Activated B cell treated with CpG ODN at 0.5 μM for 24 hours (primary cell): ENCODE results near the gene SLC39A13. TPM values are rescaled to one million over a fixed set of nuclear protein-coding genes. Genes with fewer than 3 reads are reported as not detected.

Source experiments
- ATAC-seq: fragments of 200-7000 bp; cut with Tn5 transposase; one replicate; pipeline ENCODE4 v1.10.0; 2021; ENCODE audit warnings: low read depth, mild to moderate bottlenecking, moderate library complexity
- CTCF ChIA-PET: fragments of 350-600 bp; sonication (Branson Sonifier 250); formaldehyde crosslinking; loops from one replicate; lab custom pipeline; 2021; ENCODE audit warnings: antibody characterized with exemption; lab: Charles Lee
- POLR2A ChIA-PET: fragments of 350-600 bp; sonication (Branson Sonifier 250); formaldehyde crosslinking; loops from one replicate; lab custom pipeline; 2021; ENCODE audit warnings: antibody characterized with exemption; lab: Charles Lee
- DNase-seq: peaks from one replicate; pipeline ENCODE4 v3.0.0; 2022
- H3K27ac Mint-ChIP-seq: one replicate; pipeline ENCODE4 v1.8.0; 2020; ENCODE audit warnings: mixed read lengths
- H3K27me3 Mint-ChIP-seq: one replicate; pipeline ENCODE4 v1.8.0; 2021; ENCODE audit warnings: mixed read lengths
- H3K36me3 Mint-ChIP-seq: one replicate; pipeline ENCODE4 v1.8.0; 2021; ENCODE audit warnings: low read depth, mixed read lengths
- H3K4me1 Mint-ChIP-seq: one replicate; pipeline ENCODE4 v1.8.0; 2021; ENCODE audit warnings: mixed read lengths
- H3K4me3 Mint-ChIP-seq: one replicate; pipeline ENCODE4 v1.8.0; 2020; ENCODE audit warnings: mild to moderate bottlenecking, mixed read lengths
- H3K9me3 Mint-ChIP-seq: one replicate; pipeline ENCODE4 v1.8.0; 2020; ENCODE audit warnings: mixed read lengths
- CTCF ChIP-seq: fragments of 200-600 bp; IDR thresholded peaks from one replicate; pipeline ENCODE4 v1.8.0; 2022; ENCODE audit warnings: antibody characterized with exemption, mild to moderate bottlenecking
- intact Hi-C: fragments of 100-400 bp; cut with micrococcal nuclease; formaldehyde crosslinking; loops from one replicate; pipeline ENCODE4 v1.15.1; 2024
- total RNA-seq: library from RNA; stranded (reverse); gene quantifications from 2 replicates; pipeline ENCODE4 v1.2.3, GENCODE V29; 2022

SLC39A13 gene
- total RNA-seq, 1 donor from 2014 or later: 27.5 TPM

GRCh38 chr11:47398011-47398410 is 10.4 kb upstream of the SLC39A13 start:
- DNase-seq (no peak), ATAC-seq (no peak)
- H3K36me3 Mint-ChIP-seq: no peaks in the 10 kb centered on the region
- peak overlapping the region; percentile 53 for H3K27ac Mint-ChIP-seq
- no peak for TF ChIP-seq CTCF
- ChIA-PET POLR2A (interaction anchor here (3.2 to 7.6 kb wide), 2 partner anchors 10 to 20 kb away, joined by 27 to 106 read pairs; partner anchors contain the start of genes SLC39A13 and SPI1), CTCF (interaction anchor here (1.7 kb wide), 1 partner anchor 24 kb away, joined by 3 read pairs; no protein-coding TSS in a partner anchor)
- intact Hi-C loops: no loop called here
- H3K4me3 Mint-ChIP-seq: no peak overlapping the region
- H3K27me3 Mint-ChIP-seq: no peaks in the 10 kb centered on the region
- H3K4me1 Mint-ChIP-seq: peaks cover 66% of the 10 kb centered on the region
- H3K9me3 Mint-ChIP-seq: no peaks in the 10 kb centered on the region

GRCh38 chr11:47398551-47398950 is 9.8 kb upstream of the SLC39A13 start:
- intact Hi-C loops: no loop called here
- Mint-ChIP-seq H3K27ac (peak overlapping the region; percentile 53), H3K9me3 (no peaks in the 10 kb centered on the region), H3K27me3 (no peaks in the 10 kb centered on the region), H3K4me3 (peak overlapping the region; percentile 15), H3K36me3 (no peaks in the 10 kb centered on the region), H3K4me1 (peaks cover 61% of the 10 kb centered on the region)
- DNase-seq: no peak
- POLR2A ChIA-PET: interaction anchor here (0.7 to 7.6 kb wide), 5 partner anchors 10 to 184 kb away, joined by 5 to 106 read pairs (median 21); partner anchors contain the start of genes DDB2, SLC39A13 and SPI1
- TF ChIP-seq CTCF: no peak
- CTCF ChIA-PET: interaction anchor here (1.3 to 3.0 kb wide), 3 partner anchors 13 to 25 kb away, joined by 6 to 24 read pairs (median 8); partner anchors contain the start of gene SPI1
- ATAC-seq: no peak

GRCh38 chr11:47399860-47400767 is 8.3 kb upstream of the SLC39A13 start:
- no peak for TF ChIP-seq CTCF

GRCh38 chr11:47400768-47401279 is 7.6 kb upstream of the SLC39A13 start:
- Mint-ChIP-seq H3K9me3 (no peaks in the 10 kb centered on the region), H3K27ac (peak overlapping the region; percentile 95), H3K4me3 (peak overlapping the region; percentile 88), H3K27me3 (no peaks in the 10 kb centered on the region), H3K36me3 (no peaks in the 10 kb centered on the region), H3K4me1 (peaks cover 40% of the 10 kb centered on the region)
- POLR2A ChIA-PET: interaction anchor here (0.6 to 7.6 kb wide), 13 partner anchors 7 to 186 kb away, joined by 3 to 106 read pairs (median 4); partner anchors contain the start of genes ACP2, DDB2, PSMC3 and SLC39A13
- no peak for TF ChIP-seq CTCF
- CTCF ChIA-PET: interaction anchor here (3.0 kb wide), 1 partner anchor 27 kb away, joined by 24 read pairs; no protein-coding TSS in a partner anchor
- ATAC-seq (peak; percentile 65), DNase-seq (no peak)
- intact Hi-C loops: loop anchor here (1.0 to 10.0 kb wide), 8 partner anchors 7 to 696 kb away; partner anchors contain the start of genes ARHGAP1, PSMC3, SLC39A13 and SPI1

More at GRCh38 chr11:47399860-47400767, 8.3 kb upstream of the SLC39A13 start:
- Mint-ChIP-seq H3K4me1 (peaks cover 47% of the 10 kb centered on the region), H3K27me3 (no peaks in the 10 kb centered on the region), H3K27ac (peak overlapping the region; percentile 95), H3K4me3 (peak overlapping the region; percentile 88), H3K9me3 (no peaks in the 10 kb centered on the region), H3K36me3 (no peaks in the 10 kb centered on the region)
- ATAC-seq (peak; percentile 79), DNase-seq (peak; percentile 56)
- ChIA-PET POLR2A (interaction anchor here (0.6 to 7.6 kb wide), 17 partner anchors 8 to 185 kb away, joined by 3 to 106 read pairs (median 4); partner anchors contain the start of genes ACP2, DDB2, KBTBD4 and PSMC3), CTCF (interaction anchor here (1.1 to 3.0 kb wide), 4 partner anchors 10 to 26 kb away, joined by 5 to 24 read pairs (median 7); partner anchors contain the start of gene SPI1)
- intact Hi-C loops: loop anchor here (1.0 to 10.0 kb wide), 8 partner anchors 8 to 695 kb away; partner anchors contain the start of genes ARHGAP1, PSMC3, SLC39A13 and SPI1
